SIG-M5 treated with dmso at 0.1 percent for 504 hours (cell line): ENCODE measurements around the gene C19orf38.
"Not testable (repeated sequence)": the region's sequence is repeated elsewhere in the genome, so short reads cannot be mapped to it uniquely, and the experiment has no call there.

Experiments
- DNase-seq: peaks from one replicate; lab custom pipeline; 2025; ENCODE audit not compliant: unreplicated experiment; lab: John Stamatoyannopoulos, UW

C19orf38 gene

GRCh38 chr19:10872546-10873107 lies 24.4 kb downstream of the C19orf38 start:
- no peak for DNase-seq

DNA sequence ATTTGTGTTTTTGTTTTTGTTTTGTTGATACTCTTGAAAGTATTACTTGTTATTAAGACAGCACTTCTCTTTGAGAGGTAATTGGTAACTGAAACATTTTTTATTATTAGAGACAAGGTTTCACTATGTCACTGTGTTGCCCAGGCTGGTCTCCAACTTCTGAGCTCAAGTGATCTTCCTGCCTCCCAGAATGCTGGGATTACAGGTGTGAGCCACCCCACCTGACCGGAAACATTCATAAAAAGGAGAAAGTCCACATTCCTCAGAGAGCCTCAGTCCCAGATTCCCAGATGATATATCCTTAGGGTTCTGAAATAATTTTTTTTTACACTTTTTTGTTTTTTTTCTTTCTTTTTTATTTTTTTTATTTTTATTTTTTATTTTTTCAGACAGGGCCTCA lies 25.8 kb downstream of the C19orf38 start:
- no peak for DNase-seq

DNA sequence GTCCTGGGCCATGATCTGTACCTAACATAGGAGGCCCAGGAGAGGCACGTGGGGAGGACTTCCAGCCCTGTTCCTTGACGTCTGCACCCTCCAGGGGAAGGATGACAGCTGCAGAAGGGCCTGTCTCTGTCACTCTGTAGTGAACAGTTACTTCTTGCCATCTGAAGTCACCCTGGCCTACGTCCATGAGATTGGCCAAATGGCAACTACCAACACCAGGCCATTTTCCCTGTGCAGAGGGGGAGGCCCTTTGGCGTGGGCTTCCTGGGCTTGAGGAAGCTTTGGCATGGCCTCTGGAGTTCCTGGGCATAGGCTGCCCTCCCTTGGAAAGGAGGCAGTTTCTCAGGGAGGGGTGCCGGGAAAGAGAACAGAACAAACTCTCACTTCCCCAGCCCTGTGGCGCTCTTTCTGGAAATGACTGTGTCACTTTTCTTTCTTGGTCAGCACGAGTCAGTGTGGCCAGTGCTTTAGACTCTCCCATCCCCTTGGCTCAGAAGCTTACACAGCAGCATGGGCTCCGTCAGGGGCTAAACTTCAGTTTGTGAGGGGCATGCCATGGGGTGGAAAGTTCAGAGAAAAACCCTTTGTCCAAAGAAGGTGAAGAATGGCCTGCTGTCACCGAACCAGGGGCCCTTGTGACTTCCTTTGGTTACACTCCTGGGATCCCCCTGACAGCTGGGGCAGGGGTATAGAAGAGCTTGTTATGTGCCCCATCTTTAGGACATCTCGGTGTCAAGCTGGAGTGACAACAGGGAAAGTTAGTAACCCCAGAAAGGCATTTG lies 28.4 kb downstream of the C19orf38 start:
- no peak for DNase-seq

- DNase-seq = not testable (repeated sequence)
These were observed 29.4 kb downstream of the C19orf38 start for GRCh38 chr19:10877608-10878007.

DNA sequence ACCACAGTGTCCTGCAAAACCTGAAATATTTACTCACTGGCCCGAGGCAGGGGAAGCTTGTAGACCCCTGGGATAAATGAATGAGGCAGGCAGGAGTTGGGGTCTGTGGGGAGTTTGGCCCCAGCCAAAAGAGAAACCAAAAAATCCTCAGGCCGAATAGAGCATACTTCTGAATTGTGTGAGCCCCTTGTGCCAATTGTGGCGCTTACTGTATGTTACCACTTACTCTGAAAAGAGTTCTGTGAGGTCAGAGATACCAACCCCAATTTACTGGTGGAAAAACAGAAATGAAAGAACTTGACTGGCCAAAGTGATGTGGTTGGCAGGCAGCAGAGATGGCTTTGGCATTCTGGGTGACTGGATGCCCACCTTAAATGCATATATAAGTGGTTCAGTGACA lies 30.0 kb downstream of the C19orf38 start:
- DNase-seq = no peak

GRCh38 chr19:10881403-10882107 lies 33.3 kb downstream of the C19orf38 start:
- no peak for DNase-seq

DNA sequence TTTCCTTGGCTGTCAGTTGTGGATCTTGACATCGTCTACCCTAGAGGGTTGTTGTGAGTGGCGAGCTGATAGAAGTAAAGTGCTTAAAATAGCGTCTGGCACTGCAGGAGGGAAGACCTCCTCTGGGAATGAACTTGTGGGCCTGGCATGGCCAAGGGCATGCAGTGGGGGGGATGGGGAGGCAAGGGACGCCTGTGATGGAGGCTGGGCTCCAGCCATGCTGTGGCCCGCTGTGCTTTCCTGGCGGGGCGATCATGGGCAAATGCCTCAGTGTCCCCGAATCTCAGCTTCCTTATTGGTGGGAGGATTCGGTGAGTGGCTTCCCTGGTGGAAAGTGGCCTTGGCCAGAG lies 33.9 kb downstream of the C19orf38 start:
- DNase-seq = no peak

DNA sequence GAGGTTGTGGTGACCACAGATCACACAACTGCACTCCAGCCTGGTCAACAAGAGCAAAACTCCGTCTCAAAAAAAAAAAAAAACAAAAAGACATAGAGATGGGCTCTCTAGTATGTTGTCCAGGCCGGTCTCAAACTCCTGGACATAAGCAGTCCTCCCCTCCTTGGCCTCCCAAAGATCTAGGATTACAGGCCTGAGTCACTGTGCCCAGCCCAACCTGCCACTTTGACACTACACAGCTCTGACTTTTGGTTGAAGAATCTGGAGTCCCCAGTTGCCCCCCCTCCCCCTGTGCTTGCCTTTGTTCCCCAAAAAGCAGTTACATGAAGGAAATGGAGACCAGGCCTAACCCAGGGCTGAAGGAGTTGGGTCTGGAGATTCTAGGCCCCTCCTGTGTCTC lies 36.1 kb downstream of the C19orf38 start:
- no peak for DNase-seq

DNA sequence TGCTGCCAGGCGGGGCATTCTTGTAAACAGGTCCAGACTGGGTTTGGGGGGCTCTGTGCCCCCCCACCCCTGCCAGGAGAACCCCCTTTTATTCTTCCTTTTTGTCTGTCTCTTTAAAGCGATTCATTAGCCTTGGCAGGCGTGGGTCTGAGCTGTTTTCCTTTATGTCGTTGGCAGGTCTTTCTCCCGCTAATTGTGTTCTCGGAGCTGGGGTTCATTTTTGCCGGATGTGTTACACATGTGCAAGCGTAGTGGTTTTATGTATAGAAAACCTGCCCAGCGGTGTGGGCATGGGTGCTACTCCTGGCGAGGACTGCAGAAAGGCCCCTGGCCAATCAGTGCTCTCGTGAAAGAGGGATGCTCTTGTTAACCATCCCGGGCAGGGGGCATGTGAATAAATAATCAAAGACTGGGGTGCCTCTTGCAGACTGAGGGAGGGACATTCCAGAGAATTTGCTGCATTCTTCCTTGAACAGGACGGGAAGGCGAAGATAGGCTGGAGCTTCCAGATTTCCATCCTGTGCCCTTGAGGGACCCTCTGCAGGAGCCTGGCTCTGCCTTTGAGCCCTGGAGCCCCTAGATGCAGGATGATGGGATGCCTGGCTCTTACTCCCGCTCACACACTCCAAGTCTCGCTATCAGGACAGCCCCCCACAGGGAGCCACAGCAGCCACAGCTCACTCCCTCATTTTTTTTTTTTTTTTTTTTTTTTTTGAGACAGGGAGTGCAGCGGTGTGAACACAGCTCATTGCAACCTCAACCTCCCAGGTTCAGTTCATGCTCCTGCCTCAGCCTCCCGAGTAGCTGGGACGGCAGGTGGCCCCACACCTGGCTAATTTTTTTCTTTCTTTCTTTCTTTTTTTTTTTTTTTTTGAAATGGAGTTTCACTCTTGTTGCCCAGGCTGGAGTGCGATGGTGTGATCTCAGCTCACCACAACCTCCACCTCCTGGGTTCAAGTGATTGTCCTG lies 37.3 kb downstream of the C19orf38 start:
- DNase-seq = no peak

DNA sequence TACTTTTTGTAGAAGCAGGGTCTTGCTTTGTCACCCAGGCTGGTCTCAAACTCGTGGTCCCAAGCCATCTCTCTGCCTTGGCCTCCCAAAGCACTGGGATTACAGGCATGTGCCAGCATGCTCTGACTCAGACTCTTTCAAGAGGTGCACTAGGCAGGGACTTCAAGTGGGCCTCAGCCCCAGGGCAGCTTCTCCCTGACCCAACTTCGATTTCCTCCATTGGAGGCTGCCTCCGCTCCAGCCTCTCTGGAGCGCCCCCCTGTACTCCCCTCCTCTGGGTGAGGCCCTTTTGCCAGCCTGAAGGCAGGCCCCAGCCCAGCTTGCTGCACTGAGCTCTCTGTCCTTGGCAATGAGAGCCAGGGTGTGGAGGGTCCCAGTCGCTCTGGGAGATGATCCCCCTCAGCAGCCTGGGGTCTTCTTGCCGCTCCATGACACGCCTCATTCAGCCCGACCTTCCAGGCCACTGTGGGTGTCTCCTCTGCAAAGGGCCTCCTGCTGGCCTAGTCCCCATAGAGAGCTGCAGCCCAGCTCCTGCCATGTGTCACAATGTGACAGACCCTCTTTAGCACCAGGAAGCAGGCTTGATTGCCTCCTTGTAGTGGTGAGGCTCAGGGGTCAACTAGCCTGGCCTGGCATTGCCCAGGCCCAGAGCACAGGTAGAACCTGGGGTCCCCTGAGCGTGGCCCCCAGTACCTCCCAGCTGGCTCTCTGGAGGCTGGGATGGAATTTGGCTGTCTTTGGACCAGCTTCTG lies 39.6 kb downstream of the C19orf38 start:
- DNase-seq = no peak

- DNase-seq = no peak
These were observed 40.2 kb downstream of the C19orf38 start for GRCh38 chr19:10888421-10888866.

DNA sequence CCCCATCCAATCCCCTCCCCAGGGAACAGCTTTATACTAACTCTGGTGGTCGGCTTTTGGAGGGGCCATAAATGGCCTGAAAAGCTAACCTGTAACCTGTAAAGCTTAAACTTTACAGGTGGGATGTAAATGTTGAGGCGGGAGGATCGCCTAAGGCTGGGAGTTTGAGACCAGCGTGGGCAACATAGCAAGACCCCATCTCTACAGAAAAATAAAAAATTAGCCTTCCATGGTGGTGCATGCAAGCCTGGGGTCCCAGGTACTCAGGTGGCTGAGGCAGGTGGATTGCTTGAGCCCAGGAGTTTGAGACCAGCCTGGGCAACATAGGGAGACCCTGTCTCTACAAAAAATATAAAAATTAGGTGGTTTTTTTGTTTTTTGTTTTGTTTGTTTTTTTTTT lies 41.7 kb downstream of the C19orf38 start:
- DNase-seq = no peak

- DNase-seq = no peak
These were observed 43.3 kb downstream of the C19orf38 start for GRCh38 chr19:10891405-10892086.

DNA sequence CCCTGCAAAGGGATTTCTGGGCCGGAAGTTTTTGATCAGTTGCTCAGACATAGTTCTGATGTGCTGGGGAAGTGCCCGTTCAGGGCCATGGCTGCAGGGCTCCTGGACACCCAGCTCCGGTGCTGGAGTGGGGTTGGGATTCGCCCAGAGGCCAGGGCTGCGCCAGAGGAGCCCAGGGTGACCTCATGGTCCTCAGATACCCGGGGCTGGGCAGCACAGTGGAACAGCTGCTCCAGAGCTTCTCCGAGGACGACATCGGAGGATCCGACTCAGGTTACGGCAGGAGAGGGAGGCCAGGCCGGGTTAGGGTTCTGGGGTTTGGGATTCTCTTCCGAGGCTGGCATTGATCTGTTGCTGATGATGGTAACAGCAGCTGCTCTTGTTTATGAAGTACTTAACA lies 44.0 kb downstream of the C19orf38 start:
- no peak for DNase-seq

- no peak for DNase-seq
These were observed 46.6 kb downstream of the C19orf38 start for GRCh38 chr19:10894911-10895213.

- DNase-seq = no peak
These were observed 47.1 kb downstream of the C19orf38 start for GRCh38 chr19:10895363-10895762.

- no peak for DNase-seq
These were observed 47.7 kb downstream of the C19orf38 start for GRCh38 chr19:10895920-10896319.

GRCh38 chr19:10896851-10897526 lies 48.8 kb downstream of the C19orf38 start:
- peak; percentile 53 for DNase-seq

DNA sequence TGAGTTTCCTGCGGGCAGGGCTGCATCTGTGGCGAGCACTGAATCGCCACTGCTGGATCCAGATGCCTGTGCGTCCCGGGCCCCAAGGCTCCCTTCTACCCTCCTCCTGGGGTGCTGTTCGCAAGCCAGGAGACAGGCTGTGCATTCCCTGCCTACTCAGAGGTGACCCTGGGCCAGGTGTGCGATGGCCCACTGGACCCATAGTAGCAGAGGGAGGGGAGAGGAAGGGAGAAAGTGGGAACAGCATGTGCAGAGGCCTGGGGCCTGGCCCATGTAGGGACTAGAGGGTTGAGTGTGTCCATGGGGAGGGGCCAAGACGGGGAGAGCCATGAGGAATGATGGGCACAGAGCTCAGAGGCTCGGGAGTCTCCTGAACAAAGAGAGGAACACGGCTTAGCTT lies 50.4 kb downstream of the C19orf38 start:
- DNase-seq = no peak
